OCI-M1 (cell line): ENCODE measurements around the gene ZNF672.

Experiments
- DNase-seq: peaks from one replicate; lab custom pipeline; 2025; lab: John Stamatoyannopoulos, UW

The ZNF672 gene

DNA sequence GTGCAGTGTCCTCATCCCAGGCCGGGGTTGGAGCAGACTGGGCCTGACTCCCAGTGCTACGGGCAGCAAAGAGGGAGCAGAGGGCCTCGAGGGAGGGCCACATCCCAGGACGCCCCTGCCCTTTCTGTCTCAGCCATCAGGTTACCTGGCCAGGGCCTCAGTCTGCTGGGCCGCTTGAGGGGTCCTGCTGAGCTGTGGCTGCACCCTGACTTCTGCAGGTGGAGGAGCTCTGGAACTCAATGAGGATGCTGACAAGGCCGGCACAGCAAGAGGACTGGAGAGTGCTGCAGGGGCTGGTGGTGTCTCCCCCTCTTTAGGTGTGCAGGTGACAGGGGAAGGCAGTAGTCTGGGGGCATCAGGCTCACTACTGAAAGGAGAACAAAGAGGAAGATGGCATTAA, 17.6 kb downstream of the ZNF672 start:
- DNase-seq: no peak

DNA sequence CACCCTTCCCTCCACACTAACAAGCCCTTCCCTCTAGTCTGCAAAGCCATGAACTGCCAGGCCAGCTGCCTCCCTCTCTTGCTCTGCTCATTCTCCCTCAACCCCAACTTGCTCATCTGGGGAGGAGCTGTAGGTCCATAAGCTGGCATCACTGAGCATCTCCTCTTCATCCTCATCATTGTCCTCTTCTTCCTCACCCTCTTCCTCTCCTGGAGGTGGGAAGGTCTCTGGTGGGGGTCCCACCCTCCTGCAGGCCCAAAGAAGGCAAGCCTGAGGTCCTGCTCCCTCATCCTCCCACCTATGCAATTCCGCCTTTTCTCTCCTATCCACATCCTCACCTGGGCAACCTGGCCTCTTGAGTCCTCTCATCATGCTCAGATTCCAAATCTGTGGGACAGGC, 18.2 kb downstream of the ZNF672 start:
- DNase-seq: no peak

DNA sequence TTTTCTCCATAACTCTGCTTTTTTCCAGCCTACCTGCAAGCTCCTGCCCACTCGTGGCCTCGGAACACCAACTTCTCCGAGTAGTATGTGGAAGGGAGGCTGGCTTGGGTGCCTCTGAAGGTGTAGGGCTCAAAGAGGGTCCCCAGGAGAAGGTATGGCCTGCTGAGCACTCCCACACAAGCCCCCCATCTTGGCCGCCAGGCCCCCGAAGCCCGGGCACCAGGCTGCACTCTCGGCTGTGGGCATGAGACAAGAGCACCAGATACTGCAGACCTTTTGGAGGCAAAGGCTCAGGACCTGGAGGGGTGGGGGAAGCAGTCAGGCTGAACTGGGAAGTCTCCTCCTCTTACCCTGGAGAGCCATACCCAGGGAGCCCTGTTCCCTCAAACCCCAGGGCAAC, 19.2 kb downstream of the ZNF672 start:
- peak; percentile 51 for DNase-seq

DNA sequence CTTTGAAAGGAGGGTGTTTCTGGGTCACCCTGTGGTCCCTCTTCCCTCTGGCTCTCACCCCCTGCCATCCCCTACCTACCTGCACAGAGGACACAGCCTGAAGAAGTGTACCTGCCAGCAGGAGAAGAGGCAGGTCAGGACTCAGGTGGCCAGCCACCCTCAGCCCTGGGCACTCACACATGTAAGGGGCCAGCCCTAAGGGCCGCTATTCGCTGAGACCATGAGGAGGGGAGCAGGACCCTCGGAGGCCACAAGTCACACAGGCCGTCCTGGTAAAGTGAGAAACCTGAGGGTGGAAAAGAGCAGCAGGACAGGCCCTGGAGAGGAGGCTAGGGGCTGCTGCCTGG, 19.7 kb downstream of the ZNF672 start:
- no peak for DNase-seq

DNA sequence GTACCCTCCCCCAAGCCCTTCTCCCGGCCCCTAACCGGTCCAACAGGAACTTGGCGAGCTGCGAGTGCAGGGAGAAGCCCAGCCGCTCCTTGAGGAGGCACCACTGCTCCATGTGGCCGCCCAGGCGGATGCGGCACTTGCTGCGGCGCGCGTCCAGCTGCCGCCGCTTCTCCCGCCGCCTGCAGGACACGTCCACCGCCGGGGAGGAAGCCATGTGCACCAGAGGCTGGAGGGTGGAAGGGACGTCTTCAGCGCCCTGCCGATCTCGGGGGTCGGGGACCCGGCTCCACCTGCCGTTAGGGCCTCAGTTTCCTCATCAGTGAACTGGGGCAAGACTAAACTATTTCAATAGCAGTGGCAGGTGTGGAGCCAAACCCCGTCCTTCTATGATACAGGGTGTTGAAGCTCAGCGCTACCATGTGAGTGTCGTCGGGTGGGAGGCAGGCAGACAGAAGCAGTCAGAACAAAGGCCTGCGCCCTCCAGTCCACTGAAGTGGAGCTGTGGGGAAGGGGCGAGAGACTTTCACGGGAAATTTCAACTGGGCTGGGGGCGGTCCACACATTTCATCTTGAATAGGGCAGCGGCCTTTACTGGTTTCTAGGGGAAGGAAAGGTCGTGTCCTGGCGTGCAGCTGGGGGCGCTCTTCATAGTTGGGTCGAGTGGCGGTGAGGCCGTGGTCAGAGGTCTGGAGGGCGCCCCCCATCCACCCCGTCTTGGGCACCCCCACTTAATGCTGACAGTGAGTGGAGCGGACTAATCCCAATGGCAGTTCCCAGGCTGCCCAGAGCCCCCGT, 20.3 kb downstream of the ZNF672 start:
- DNase-seq: peak; percentile 95

DNA sequence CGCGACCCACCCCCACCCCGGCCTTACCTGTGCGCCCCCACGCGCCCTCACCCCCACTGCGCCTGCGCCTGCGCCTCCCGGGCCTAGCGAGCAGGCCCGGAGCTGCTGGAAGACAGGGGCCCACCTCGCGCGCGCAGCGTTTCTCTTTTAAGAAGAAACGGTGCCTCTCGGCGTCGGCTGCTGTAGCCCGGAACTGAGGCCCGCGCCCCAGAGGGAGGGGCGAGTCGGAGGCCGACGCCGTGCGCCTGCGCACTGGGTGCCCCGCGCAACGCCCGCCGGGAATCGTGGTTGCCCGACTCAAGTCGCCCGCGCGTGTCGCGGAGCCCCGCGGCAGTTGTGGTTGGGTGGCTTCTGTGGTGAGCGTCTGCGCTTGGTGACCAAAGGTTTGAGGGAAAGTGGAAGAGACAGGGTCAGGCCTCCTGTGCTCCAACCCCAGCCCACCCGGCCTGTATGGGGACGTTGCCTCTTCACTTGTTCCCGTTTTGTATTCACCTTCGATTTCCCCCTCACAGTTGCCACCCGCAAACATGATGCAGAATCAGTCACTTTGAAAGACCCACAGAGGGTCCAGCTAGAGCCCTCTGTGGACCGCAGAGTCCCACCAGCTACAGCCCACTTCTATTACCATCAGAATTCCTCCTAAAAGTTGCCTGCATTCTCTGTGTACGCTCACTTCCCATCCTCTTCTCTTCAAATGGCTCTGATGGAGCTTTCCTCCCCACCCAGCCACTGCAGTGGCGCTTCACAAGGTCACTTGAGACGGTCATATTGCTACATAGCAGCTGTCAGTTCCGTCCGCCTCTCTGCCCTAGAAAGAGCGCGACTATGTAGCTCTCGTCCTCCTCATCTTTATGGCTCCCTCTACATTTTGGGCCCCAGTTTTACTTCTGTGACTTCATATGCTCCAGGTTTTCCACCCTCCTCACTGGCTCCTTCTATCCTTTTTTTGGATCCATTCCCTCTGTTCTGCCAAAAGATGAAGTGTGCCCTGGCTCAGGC, 21.2 kb downstream of the ZNF672 start, which contains the start of gene ZNF692:
Gene ZNF692 (minus strand): TSS at position 195 of the 999 bp plus-strand sequence. CDS start 776 bp downstream, outside the sequence.
- DNase-seq: peak; percentile 99

DNA sequence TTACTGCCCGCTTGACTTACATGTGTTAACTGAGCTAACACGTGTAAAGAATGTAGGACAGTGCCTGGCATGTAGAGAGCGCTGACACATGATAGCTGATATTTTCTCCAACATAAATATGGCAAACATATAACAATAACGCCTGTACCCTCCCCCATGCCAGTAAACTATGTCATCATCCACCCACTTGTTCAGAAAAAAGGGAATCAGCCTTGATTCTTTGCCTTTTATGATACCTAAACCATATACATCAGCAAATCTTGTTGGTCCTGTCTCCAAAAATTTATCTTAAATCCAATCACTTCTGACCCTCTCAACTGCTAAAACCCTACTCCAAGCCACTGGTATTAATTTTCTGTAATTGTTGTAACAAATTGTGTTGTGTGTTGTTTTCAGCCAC, 22.0 kb downstream of the ZNF672 start:
- DNase-seq: peak; percentile 65

DNA sequence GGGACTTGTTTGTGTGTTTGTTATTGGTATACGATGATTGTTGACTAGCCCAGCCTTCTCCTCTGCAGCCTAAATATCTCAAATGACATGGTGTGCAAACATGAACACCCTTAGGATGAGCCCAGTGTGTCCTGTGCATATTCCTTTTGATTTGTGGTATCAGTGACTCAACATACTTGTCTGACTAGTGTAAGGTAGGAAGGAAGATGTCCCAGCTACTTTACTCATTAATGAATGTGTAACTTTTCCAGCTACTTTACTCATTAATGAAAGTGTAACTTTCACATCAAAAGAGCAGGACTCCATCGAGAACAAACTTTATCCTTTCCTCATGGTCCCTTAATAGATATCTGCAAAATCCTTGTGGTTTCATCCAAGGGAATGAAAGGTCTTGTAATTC, 23.6 kb downstream of the ZNF672 start:
- no peak for DNase-seq

DNA sequence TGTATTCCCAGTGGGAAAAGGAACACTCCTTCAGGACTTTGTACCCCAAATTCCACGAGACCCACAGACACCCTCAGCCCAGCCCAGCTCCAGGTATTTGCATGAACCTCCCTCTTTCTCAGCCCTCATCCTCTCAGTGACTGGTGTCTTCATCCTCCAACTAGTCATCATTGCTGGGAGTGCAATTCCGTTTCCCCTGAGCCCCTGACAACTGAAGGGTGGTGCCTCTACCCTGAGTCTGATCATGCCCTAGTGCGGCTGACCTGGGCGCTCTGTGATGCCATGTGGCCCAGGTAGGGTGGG, 24.6 kb downstream of the ZNF672 start:
- no peak for DNase-seq

DNA sequence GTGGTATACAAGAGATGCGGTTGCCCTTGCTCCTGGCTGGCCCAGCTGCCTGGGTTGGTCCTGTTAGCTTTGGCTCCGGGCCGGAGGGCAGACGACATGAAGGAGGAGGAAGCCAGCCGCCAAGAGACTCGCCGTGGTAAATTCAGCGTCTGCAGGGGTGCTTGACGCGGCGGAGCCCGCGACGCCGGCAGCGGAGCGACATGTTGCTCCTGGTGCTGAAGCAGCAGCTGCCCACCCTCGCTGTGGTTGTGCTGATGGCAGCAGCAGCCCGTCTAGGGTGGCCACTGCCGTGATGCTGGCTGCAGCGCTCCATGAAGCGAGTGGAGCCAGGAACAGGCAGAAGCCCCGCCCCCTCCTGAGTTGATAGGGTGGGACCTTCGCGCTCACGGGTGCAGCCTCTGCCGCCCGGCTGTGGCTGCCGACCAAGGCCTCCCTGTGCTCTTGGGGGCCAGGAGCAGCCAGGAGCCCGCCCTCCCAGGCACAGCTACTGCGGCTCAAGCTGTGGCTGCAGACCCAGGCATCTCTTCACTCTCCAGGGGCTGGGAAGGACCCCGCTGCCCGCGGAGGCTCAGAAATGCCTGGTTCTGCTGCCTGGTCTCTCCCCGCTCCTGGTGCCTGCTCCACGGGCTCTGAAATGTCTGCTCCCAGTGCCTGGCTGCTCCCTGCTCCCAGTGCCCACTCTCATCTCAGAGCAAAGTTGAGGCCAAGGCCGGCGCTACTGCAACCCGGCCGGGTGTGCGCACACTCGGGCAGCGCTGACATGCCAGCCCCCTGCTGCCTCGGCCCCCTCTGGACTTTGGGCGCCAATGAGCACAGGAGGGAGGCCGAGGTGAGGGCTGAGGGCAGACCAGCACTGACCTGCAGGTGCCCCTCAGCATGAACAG, 25.2 kb downstream of the ZNF672 start:
- peak; percentile 76 for DNase-seq

DNA sequence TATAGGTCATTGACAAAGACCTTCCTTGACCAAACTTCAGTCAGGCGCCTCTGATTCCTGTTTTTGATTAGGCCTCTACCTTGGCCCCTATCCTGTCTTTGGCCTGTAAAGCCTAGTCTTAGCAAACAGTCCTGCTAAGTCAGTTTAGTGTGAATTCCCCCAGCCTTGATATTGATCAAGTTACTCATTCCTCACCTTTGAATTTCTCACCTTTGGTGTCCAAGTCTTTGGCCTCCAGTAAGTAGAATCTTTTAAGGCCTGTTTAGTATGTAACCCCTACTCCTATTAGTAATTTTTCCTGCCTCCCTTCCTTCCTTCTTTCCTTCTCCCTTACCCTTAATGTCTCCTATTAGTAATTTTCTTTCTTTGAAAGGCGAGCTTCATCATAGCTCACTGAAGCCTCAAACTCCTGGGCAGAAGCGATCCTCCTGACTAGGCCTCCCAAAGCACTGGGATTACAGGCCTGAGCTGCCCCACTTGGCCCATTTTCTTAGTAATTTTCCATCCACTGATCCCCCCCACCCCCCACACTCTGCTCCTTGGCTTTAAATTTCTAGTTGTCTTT, 33.9 kb downstream of the ZNF672 start:
- DNase-seq: no peak

DNA sequence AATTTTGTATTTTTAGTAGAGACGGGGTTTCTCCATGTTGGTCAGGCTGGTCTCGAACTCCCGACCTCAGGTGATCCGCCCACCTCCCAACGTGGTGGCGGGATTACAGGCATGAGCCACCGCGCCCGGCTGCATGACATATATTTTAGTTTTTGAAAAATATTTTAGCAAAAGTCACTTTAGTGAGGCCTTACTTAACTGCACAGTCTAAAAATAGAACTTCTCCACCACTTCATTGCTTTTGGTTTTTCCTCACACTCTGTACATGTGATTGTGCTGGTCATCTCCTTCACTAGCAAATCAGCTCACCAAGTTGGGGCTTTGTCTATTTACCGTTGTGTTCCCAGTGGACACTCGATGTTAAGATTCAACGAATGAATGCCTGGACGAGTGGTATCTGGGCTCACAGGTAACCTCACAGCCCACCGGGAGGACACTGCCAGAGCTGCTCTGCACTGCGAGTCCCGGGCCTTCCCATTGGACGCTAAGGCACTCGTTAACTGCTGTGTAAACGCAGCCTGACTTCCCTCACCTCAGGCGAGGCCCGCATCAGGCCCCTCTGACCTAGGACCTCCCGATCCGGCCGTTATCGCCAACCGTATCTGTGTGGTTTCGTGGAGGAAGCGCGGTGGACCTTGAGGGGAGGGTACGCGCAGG, 34.9 kb downstream of the ZNF672 start:
- DNase-seq: peak; percentile 94

DNA sequence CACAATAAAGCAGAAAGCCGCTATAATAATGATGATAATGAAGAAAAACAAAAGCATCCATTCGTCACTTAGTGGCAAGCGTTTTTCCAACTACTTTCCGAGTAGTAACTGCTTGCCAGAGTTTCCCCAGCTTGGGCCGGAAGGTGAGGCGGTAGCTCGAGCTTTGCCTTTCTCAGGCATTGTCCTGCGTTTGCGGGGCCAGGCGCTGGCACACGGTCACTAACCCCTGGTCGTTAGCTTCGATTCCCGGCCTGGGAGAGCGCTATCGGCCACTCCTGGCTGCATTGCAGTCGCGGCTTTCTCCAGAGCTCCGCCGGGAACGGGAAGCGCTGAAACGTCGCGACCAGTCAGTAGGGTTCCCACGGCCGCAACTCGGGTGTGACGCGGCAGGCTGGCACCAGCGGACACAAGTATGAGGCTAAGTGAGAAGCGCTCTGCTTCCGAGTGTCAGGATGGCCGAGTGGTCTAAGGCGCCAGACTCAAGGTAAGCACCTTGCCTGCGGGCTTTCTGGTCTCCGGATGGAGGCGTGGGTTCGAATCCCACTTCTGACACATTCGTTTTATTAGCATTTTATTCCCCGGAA, 35.5 kb downstream of the ZNF672 start:
- peak; percentile 100 for DNase-seq

DNA sequence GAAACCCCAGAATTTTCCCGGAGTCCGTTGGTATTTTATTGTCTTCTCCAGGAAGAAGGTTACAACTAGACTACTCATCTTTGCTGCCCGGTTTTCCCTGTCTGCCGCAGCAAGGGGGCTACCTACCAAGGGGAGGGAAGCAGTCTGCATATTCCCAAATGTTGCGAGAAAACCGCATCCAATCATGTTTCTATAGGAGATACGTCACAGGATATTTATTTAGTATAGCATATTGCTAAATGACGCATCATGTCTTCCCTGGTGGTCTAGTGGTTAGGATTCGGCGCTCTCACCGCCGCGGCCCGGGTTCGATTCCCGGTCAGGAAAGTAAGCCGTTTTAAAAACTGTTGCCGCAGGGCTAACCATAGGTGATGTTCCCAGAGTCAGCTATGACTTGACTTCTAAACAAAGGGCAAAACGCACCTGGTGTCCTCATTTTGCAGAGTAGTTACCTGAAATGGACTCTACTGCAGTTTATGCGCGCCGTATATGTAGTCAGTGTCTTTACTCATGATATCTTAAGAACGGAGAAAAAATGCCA, 36.0 kb downstream of the ZNF672 start:
- DNase-seq: peak; percentile 99

DNA sequence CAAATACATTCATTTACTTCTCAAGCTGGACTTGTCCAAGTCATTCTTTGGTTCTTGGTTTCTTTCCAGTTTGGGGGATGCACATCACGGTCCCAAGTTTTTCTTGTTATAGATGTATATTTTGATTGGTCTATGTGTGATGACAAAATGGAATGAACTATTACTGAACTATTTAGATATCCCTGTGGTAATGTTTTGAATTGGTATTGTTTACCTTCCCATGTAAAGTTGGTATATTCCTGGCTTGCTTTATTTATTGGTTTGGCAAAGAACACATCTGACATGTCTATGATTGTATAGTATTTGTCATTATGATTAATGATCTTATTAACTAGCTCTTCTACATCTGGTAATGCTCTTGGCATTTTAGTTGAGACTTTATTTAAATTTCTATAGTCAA, 43.2 kb downstream of the ZNF672 start:
- DNase-seq: peak; percentile 59

DNA sequence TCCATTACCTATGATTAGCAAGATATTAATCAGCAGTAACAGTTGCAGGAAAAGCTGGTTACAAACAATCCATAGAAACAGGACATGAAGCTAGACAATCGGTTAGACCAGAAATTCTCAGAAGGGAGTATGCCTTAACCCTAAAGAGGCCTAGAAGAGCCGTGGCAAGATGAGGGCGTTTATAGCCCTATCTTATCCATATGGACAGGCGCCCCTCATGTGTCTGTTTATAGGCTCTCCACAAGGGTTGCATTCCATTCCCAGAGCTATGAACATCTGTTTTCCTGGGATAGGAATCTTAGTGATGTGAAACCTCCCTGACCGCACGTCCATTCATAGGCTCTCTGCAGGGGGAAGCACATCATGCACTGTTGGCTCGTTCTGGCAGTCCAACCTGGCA, 44.4 kb downstream of the ZNF672 start:
- DNase-seq: peak; percentile 59

DNA sequence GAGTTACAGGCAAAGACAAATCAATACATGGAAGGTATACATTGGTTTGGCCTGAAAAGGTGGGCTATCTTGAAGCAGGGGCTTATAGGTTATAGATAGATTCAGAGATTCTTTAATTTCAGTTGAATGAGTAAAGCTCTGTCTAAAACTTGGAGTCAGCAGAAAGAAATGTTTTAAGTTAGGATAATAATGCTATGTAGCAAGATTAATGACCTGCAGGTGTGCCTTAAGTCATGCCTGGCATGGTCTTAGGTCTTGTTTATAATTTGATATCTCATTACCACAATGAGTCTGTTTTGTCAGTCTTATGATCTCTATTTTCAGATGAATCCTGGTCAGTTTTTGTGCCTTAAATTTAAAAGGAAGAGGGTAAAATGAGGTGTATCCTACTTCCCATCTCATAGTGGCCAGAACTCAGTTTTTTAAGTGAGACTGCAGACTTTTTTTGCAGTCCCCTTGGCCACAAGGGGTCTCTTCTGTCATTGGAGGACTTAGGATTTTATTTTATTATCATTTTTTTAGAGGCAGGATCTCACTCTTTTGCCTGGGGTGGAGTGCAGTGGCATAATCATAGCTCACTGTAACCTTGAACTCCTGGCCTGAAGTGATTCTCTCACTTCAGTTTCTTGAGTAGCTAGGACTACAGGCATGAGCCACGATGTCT, 46.7 kb downstream of the ZNF672 start:
- DNase-seq: peak; percentile 83

DNA sequence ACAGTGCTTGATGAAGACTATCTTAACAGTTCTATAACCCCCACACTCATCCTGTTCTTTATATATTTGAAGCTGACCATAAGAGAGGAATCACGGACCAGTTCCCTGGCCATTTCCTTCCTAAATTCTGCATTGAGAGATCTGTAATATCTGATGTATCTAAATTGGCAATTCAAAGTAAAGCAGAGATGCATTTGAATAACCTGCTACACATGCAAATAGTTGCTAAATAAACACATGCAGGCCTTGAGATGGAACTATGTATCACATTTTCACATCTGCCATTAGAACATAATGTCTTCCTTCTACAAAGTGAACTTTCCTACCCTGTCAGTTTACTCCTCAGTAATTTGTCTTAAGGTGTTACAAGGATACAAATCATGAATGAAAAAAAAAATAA, 47.6 kb downstream of the ZNF672 start:
- DNase-seq: no peak

DNA sequence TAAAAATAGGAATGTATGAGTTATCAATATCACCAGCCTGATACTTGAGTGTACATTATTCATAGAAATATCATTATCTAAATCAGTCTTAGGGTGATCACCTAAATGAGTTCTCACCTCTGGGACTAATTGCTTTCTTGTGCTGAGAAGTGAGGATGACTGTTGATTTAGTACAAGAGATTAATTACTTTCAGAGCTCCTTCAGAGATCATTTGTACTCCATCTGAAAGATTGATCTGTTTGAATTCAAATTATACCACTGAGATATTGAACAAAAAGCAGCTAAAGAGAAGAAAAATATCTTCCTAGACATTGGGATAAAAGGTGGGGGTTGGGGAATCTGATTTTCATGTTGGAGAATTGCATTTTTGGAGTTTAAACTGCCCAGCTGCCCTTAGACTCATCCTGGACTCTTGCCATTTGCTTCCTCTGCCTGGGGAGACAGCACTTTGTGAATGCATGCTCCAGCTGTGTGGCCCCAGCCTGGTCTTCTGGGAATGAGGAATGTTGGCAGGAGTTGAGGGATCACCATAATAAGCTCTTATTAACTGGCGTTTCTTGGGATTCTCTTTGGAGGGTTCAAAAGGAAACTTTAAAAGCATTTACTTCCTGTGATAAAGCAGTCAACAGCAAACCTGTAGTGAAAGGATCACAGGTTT, 48.3 kb downstream of the ZNF672 start:
- peak; percentile 48 for DNase-seq

DNA sequence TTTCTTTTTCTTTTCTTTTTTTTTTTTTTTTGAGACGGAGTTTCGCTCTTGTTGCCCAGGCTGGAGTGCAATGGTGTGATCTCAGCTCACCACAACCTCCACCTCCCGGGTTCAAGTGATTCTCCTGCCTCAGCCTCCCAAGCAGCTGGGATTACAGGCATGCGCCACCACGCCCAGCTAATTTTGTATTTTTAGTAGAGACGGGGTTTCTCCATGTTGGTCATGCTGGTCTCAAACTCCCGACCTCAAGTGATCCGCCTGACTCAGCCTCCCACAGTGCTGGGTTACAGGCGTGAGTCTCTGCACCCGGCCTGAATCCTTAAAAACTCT, 51.9 kb downstream of the ZNF672 start:
- DNase-seq: peak; percentile 45
